Right cardiac atrium (tissue), 5 donors: ENCODE data around the gene UBASH3B. TPM values are rescaled to one million over a fixed set of nuclear protein-coding genes. Genes with fewer than 3 reads are reported as not detected.
A peak's percentile ranks its signal among the peaks of the same experiment; 100 is the strongest.

ENCODE experiments used
- ATAC-seq, 2 donors: fragments of 200-7000 bp; cut with Tn5 transposase; one replicate each; pipeline versions ENCODE4 v1.8.0 to v1.9.1; 2020; ENCODE audit warnings: moderate library complexity in 2 of 2, mild to moderate bottlenecking in 1 of 2
- DNase-seq, 3 donors: peaks; one replicate each; pipeline ENCODE4 v3.0.0-alpha.2; 2020
- H3K27ac ChIP-seq: one replicate; pipeline ENCODE4 v1.5.1; 2013; ENCODE audit warnings: mild to moderate bottlenecking, low read length, control low read depth, moderate library complexity
- H3K27me3 ChIP-seq: one replicate; pipeline ENCODE4 v1.6.1; 2013; ENCODE audit not compliant: control insufficient read depth, insufficient read depth
- H3K4me1 ChIP-seq: one replicate; pipeline ENCODE4 v1.6.1; 2013; ENCODE audit warnings: low read length; ENCODE audit not compliant: control insufficient read depth, insufficient read depth
- H3K4me3 ChIP-seq: one replicate; pipeline ENCODE4 v1.5.1; 2013; ENCODE audit warnings: low read length, control low read depth
- H3K9me3 ChIP-seq: one replicate; pipeline ENCODE4 v1.6.1; 2013; ENCODE audit warnings: low read length; ENCODE audit not compliant: control insufficient read depth
- WGBS: extraction: QIAGEN DNeasy Blood & Tissue Kit; methylation state at CpG from one replicate; pipeline ENCODE4 v1.1.7; 2013; 5-methylcytosine and 5-hydroxymethylcytosine counted together
- intact Hi-C, 4 donors: fragments of 100-400 bp; cut with DNase I; formaldehyde crosslinking; loops; one replicate each; pipeline versions ENCODE4 v1.11.0 to v1.14.0; 2022 to 2023
- polyA plus RNA-seq: library from polyadenylated mRNA; stranded (reverse); fragments of 200-250 nt; gene quantifications from one replicate; pipeline ENCODE4 v1.2.3, GENCODE V29; 2013
- total RNA-seq, 4 donors: library from RNA; stranded (reverse); fragmentation: NEBNext Ultra II Directional; extraction: Animal tissue kit (Norgen Biotek cat#: 25700); gene quantifications; one replicate each; pipeline ENCODE4 v1.2.1, GENCODE V29; 2021
- donor health status: healthy with polysubstance abuse.
- donor health status: DM: no; HTN: yes; CAD: no.
- donor health status: DM: no; HTN: no; CAD: no.
- donor health status: DM: no; HTN: yes; CAD: no; lungs with severe emphysema.
- donor health status: DM: yes; HTN: yes; CAD: no.

The UBASH3B gene
- total and polyA plus RNA-seq, 5 donors = 0.34 to 2.5 (median 1.6) TPM

GRCh38 chr11:122747351-122747781, 91.8 kb downstream of the UBASH3B start:
- Histone ChIP-seq H3K27me3 (no peaks in the 10 kb centered on the region), H3K4me1 (peaks cover 1% of the 10 kb centered on the region), H3K9me3 (no peaks in the 10 kb centered on the region), H3K4me3 (no peak overlapping the region), H3K27ac (no peak overlapping the region)
- DNase-seq (no peak), ATAC-seq (no peak)
- WGBS = 50% methylated on average over 5 of the region's 5 CpGs
- intact Hi-C loops = no loop called here

GRCh38 chr11:122749005-122749687, 93.6 kb downstream of the UBASH3B start:
- H3K27ac ChIP-seq = no peak overlapping the region

GRCh38 chr11:122750049-122750448, 94.5 kb downstream of the UBASH3B start:
- no peaks in the 10 kb centered on the region for H3K9me3 ChIP-seq
- H3K27ac ChIP-seq = no peak overlapping the region
- peaks cover 1% of the 10 kb centered on the region for H3K4me1 ChIP-seq
- no peak for DNase-seq
- no peaks in the 10 kb centered on the region for H3K27me3 ChIP-seq
- intact Hi-C loops = no loop called here
- H3K4me3 ChIP-seq = no peak overlapping the region
- no peak for ATAC-seq
- 80% methylated on average over 5 of the region's 5 CpGs for WGBS

More at GRCh38 chr11:122749005-122749687, 93.6 kb downstream of the UBASH3B start:
- H3K4me1 ChIP-seq = peaks cover 1% of the 10 kb centered on the region
- no peaks in the 10 kb centered on the region for H3K27me3 ChIP-seq
- H3K4me3 ChIP-seq = no peak overlapping the region
- ATAC-seq = peak; percentile 70
- no peaks in the 10 kb centered on the region for H3K9me3 ChIP-seq
- intact Hi-C loops = no loop called here
- 42% methylated on average over 5 of the region's 5 CpGs for WGBS
- peak in 1 of 3 donors; percentile 61 for DNase-seq

GRCh38 chr11:122751292-122752070, 96.0 kb downstream of the UBASH3B start:
- Histone ChIP-seq H3K4me3 (no peak overlapping the region), H3K27me3 (no peaks in the 10 kb centered on the region), H3K4me1 (peaks cover 1% of the 10 kb centered on the region), H3K27ac (no peak overlapping the region), H3K9me3 (no peaks in the 10 kb centered on the region)
- DNase-seq (no peak), ATAC-seq (no peak)
- 91% methylated on average over 5 of the region's 5 CpGs for WGBS
- intact Hi-C loops = no loop called here

- intact Hi-C loops = no loop called here
- Histone ChIP-seq H3K27ac (no peak overlapping the region), H3K4me3 (no peak overlapping the region), H3K27me3 (no peaks in the 10 kb centered on the region), H3K4me1 (no peaks in the 10 kb centered on the region), H3K9me3 (no peaks in the 10 kb centered on the region)
- ATAC-seq (no peak), DNase-seq (no peak)
- 69% methylated on average over 3 of the region's 3 CpGs for whole genome bisulfite sequencing
Observed at GRCh38 chr11:122754028-122754427, 98.5 kb downstream of the UBASH3B start.

GRCh38 chr11:122754553-122755322, 99.2 kb downstream of the UBASH3B start:
- DNase-seq (no peak), ATAC-seq (peak in 1 of 2 donors; percentile 28)
- no peak overlapping the region for H3K4me3 ChIP-seq
- WGBS = 79% methylated on average over 16 of the region's 16 CpGs
- no peak overlapping the region for H3K27ac ChIP-seq
- H3K4me1 ChIP-seq = no peaks in the 10 kb centered on the region
- no peaks in the 10 kb centered on the region for H3K27me3 ChIP-seq
- intact Hi-C loops = no loop called here
- no peaks in the 10 kb centered on the region for H3K9me3 ChIP-seq

GRCh38 chr11:122755409-122755808, 99.9 kb downstream of the UBASH3B start:
- H3K27me3 ChIP-seq = no peaks in the 10 kb centered on the region
- ATAC-seq = peak; percentile 75 to 95
- WGBS = 48% methylated on average over 9 of the region's 9 CpGs
- H3K4me1 ChIP-seq = no peaks in the 10 kb centered on the region
- intact Hi-C loops = no loop called here
- no peak overlapping the region for H3K4me3 ChIP-seq
- no peaks in the 10 kb centered on the region for H3K9me3 ChIP-seq
- peak in 1 of 3 donors; percentile 45 for DNase-seq
- H3K27ac ChIP-seq = no peak overlapping the region

GRCh38 chr11:122755941-122756340, 100.4 kb downstream of the UBASH3B start:
- DNase-seq (no peak), ATAC-seq (no peak)
- Histone ChIP-seq H3K4me1 (no peaks in the 10 kb centered on the region), H3K27me3 (no peaks in the 10 kb centered on the region), H3K4me3 (no peak overlapping the region), H3K9me3 (no peaks in the 10 kb centered on the region), H3K27ac (no peak overlapping the region)
- WGBS = 77% methylated on average over 5 of the region's 5 CpGs
- intact Hi-C loops = no loop called here

GRCh38 chr11:122756417-122756816, 100.9 kb downstream of the UBASH3B start:
- Histone ChIP-seq H3K27me3 (no peaks in the 10 kb centered on the region), H3K27ac (no peak overlapping the region), H3K4me3 (no peak overlapping the region), H3K9me3 (no peaks in the 10 kb centered on the region), H3K4me1 (no peaks in the 10 kb centered on the region)
- DNase-seq (peak in 2 of 3 donors; percentile 32 to 58), ATAC-seq (peak; percentile 62 to 71)
- intact Hi-C loops = no loop called here

GRCh38 chr11:122757201-122757600, 101.7 kb downstream of the UBASH3B start:
- no peak for DNase-seq
- no peaks in the 10 kb centered on the region for H3K9me3 ChIP-seq
- intact Hi-C loops = no loop called here
- no peaks in the 10 kb centered on the region for H3K27me3 ChIP-seq
- H3K4me3 ChIP-seq = no peak overlapping the region
- no peak for ATAC-seq
- no peaks in the 10 kb centered on the region for H3K4me1 ChIP-seq
- no peak overlapping the region for H3K27ac ChIP-seq
- 96% methylated on average over 3 of the region's 3 CpGs for WGBS

- H3K4me3 ChIP-seq = no peak overlapping the region
- WGBS = 69% methylated on average over 8 of the region's 8 CpGs
- H3K9me3 ChIP-seq = no peaks in the 10 kb centered on the region
- no peak for ATAC-seq
- intact Hi-C loops = no loop called here
- DNase-seq = no peak
- H3K27ac ChIP-seq = no peak overlapping the region
- H3K4me1 ChIP-seq = no peaks in the 10 kb centered on the region
- H3K27me3 ChIP-seq = no peaks in the 10 kb centered on the region
Observed at GRCh38 chr11:122758339-122758738, 102.8 kb downstream of the UBASH3B start.
